Measurements from ENCODE around the gene CCNQ.

The CCNQ gene

GRCh38 chrX:153631346-153631745 is 32.4 kb upstream of the CCNQ start:
- no peak for DNase-seq (ENCODE audit: low read depth)
- TF ChIP-seq CTCF (IDR thresholded peaks at IDR 0.05; ENCODE audit: low read length, missing control alignments) = no peak
- no peak overlapping the region for H3K4me3 ChIP-seq (replicated peaks; ENCODE audit: low read depth, low read length)

GRCh38 chrX:153628665-153629064 is 29.7 kb upstream of the CCNQ start:
- DNase-seq (ENCODE audit: low read depth) = no peak
- no peak for TF ChIP-seq CTCF (IDR thresholded peaks at IDR 0.05; ENCODE audit: low read length, missing control alignments)
- no peak overlapping the region for H3K4me3 ChIP-seq (replicated peaks; ENCODE audit: low read depth, low read length)

GRCh38 chrX:153628129-153628528 is 29.2 kb upstream of the CCNQ start:
- no peak for TF ChIP-seq CTCF (IDR thresholded peaks at IDR 0.05; ENCODE audit: low read length, missing control alignments)
- DNase-seq (ENCODE audit: low read depth) = no peak
- H3K4me3 ChIP-seq (replicated peaks; ENCODE audit: low read depth, low read length) = no peak overlapping the region

GRCh38 chrX:153627675-153628111 is 28.8 kb upstream of the CCNQ start:
- no peak overlapping the region for H3K4me3 ChIP-seq (replicated peaks; ENCODE audit: low read depth, low read length)
- DNase-seq (ENCODE audit: low read depth) = no peak
- no peak for TF ChIP-seq CTCF (IDR thresholded peaks at IDR 0.05; ENCODE audit: low read length, missing control alignments)

GRCh38 chrX:153626863-153627674 is 28.1 kb upstream of the CCNQ start:
- DNase-seq (ENCODE audit: low read depth) = no peak
- no peak for TF ChIP-seq CTCF (IDR thresholded peaks at IDR 0.05; ENCODE audit: low read length, missing control alignments)
- H3K4me3 ChIP-seq (replicated peaks; ENCODE audit: low read depth, low read length) = no peak overlapping the region

- no peak for TF ChIP-seq CTCF (IDR thresholded peaks at IDR 0.05; ENCODE audit: low read length, missing control alignments)
- H3K4me3 ChIP-seq (replicated peaks; ENCODE audit: low read depth, low read length) = no peak overlapping the region
- DNase-seq (ENCODE audit: low read depth) = no peak
Measured at GRCh38 chrX:153626025-153626633, 27.2 kb upstream of the CCNQ start.

All from fibroblast of pulmonary artery (primary cell).